ENCODE data around the gene DLGAP1. TPM values are rescaled to one million over a fixed set of nuclear protein-coding genes. Genes with fewer than 3 reads are reported as not detected.

Gene DLGAP1
- total and polyA plus RNA-seq, 3 experiments from 2014 or later, result 0.07 to 0.46 TPM; not detected in 1

DNA sequence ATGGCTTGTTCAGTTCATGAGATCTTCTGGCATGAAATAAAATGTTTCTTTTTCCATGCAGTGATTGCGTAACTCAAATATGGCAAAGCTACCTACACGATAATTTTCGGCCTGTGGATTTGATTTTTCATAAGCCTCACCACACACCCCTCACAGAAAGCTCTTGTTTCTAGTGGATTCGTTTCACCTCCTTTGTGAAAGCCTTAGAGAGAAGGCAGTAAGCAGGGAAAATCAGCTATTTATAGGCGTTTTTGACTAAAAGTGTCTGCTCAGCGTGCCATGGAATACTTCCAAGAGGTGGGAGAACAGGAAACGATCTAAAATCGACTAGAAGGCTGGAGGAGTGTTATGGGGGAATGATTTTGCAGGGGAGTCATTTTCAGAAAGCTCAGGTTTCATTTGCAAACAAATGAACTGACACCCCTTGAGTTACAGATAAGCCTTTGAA lies 587.2 kb downstream of the DLGAP1 start:
- Histone ChIP-seq H3K4me3 (ENCODE audit: low read length) (no peak overlapping the region), H3K27ac (ENCODE audit: low read depth, low read length) (no peak overlapping the region), H3K36me3 (ENCODE audit: insufficient read depth, low read length) (no peaks in the 10 kb centered on the region), H3K27me3 (ENCODE audit: insufficient read depth, low read length, poor library complexity, severe bottlenecking) (no peaks in the 10 kb centered on the region), H3K4me1 (ENCODE audit: insufficient read depth, low read length) (no peaks in the 10 kb centered on the region), H3K9me3 (ENCODE audit: low read length) (no peaks in the 10 kb centered on the region)
- POLR2A ChIA-PET, result no interaction called here
- DNase-seq, result no peak
- H3K27ac Mint-ChIP-seq, result no peak overlapping the region
- H3K4me3 Mint-ChIP-seq, result no peak overlapping the region
- CTCF ChIA-PET, result no interaction called here
- H3K4me1 Mint-ChIP-seq, result no peaks in the 10 kb centered on the region
- H3K27me3 Mint-ChIP-seq, result peaks cover 7 to 13% of the 10 kb centered on the region in 2 donors
- no peaks in the 10 kb centered on the region for H3K36me3 Mint-ChIP-seq
- no peaks in the 10 kb centered on the region for H3K9me3 Mint-ChIP-seq

- Mint-ChIP-seq H3K4me3 (no peak overlapping the region), H3K36me3 (no peaks in the 10 kb centered on the region), H3K27ac (no peak overlapping the region), H3K9me3 (peaks cover 0 to under 1% (median 0%) of the 10 kb centered on the region in 5 donors), H3K27me3 (peaks cover 7 to 8% of the 10 kb centered on the region in 2 donors), H3K4me1 (no peaks in the 10 kb centered on the region)
- no peak for DNase-seq
- ChIA-PET CTCF (no interaction called here), POLR2A (no interaction called here)
- Histone ChIP-seq H3K9me3 (ENCODE audit: low read length) (no peaks in the 10 kb centered on the region), H3K36me3 (ENCODE audit: insufficient read depth, low read length) (no peaks in the 10 kb centered on the region), H3K27me3 (ENCODE audit: insufficient read depth, low read length, poor library complexity, severe bottlenecking) (no peaks in the 10 kb centered on the region), H3K4me1 (ENCODE audit: insufficient read depth, low read length) (no peaks in the 10 kb centered on the region), H3K4me3 (ENCODE audit: low read length) (no peak overlapping the region), H3K27ac (ENCODE audit: low read depth, low read length) (no peak overlapping the region)
Measured at GRCh38 chr18:3867236-3867635, 587.9 kb downstream of the DLGAP1 start.

DNA sequence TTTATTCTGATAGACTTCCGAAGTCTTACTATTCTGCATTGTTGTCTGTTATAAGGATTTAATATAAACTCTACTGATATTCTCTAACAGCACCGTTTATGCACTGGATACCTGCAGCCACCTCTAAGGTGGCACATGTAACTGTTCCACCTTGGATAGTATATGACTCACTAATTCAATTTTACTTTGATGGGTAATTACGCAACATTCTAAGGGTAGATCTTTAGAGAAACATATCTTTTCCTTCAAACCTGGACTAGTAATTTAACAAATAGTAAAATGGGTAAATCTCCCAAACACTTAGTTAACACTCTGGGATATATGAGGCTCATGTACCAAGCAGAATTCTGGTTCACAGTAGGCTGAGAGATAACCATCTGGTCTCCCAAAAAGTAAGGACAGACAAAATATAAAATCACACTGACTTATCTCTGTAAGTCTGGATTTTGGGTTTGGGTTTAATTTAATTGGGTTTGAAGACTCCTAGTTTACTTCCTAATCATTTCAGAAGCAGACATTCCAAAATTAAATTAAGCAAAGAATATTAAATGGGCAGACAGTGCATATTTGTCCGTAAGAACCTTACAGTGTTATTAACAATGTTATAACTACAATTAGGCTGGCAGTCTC lies 590.3 kb downstream of the DLGAP1 start:
- Histone ChIP-seq H3K27me3 (ENCODE audit: insufficient read depth, low read length, poor library complexity, severe bottlenecking) (no peaks in the 10 kb centered on the region), H3K36me3 (ENCODE audit: insufficient read depth, low read length) (no peaks in the 10 kb centered on the region), H3K4me3 (ENCODE audit: low read length) (no peak overlapping the region), H3K27ac (ENCODE audit: low read depth, low read length) (no peak overlapping the region), H3K9me3 (ENCODE audit: low read length) (no peaks in the 10 kb centered on the region), H3K4me1 (ENCODE audit: insufficient read depth, low read length) (no peaks in the 10 kb centered on the region)
- H3K4me1 Mint-ChIP-seq, result no peaks in the 10 kb centered on the region
- ChIA-PET POLR2A (no interaction called here), CTCF (no interaction called here)
- no peaks in the 10 kb centered on the region for H3K36me3 Mint-ChIP-seq
- DNase-seq, result no peak
- no peak overlapping the region for H3K4me3 Mint-ChIP-seq
- H3K27ac Mint-ChIP-seq, result no peak overlapping the region
- H3K27me3 Mint-ChIP-seq, result peaks cover 0 to 5% of the 10 kb centered on the region in 2 donors
- peaks cover 0 to 1% (median 0%) of the 10 kb centered on the region in 5 donors for H3K9me3 Mint-ChIP-seq

- Mint-ChIP-seq H3K9me3 (peaks cover 0 to 1% (median 0%) of the 10 kb centered on the region in 5 donors), H3K27ac (no peak overlapping the region), H3K4me3 (no peak overlapping the region), H3K36me3 (no peaks in the 10 kb centered on the region), H3K4me1 (no peaks in the 10 kb centered on the region), H3K27me3 (peaks cover 0 to 5% of the 10 kb centered on the region in 2 donors)
- no peak overlapping the region for H3K4me3 ChIP-seq (ENCODE audit: low read length)
- CTCF ChIA-PET, result no interaction called here
- POLR2A ChIA-PET, result no interaction called here
- no peaks in the 10 kb centered on the region for H3K36me3 ChIP-seq (ENCODE audit: insufficient read depth, low read length)
- H3K9me3 ChIP-seq (ENCODE audit: low read length), result no peaks in the 10 kb centered on the region
- no peaks in the 10 kb centered on the region for H3K27me3 ChIP-seq (ENCODE audit: insufficient read depth, low read length, poor library complexity, severe bottlenecking)
- no peak overlapping the region for H3K27ac ChIP-seq (ENCODE audit: low read depth, low read length)
- DNase-seq, result no peak
- no peaks in the 10 kb centered on the region for H3K4me1 ChIP-seq (ENCODE audit: insufficient read depth, low read length)
Measured at GRCh38 chr18:3863593-3863992, 591.5 kb downstream of the DLGAP1 start.

DNA sequence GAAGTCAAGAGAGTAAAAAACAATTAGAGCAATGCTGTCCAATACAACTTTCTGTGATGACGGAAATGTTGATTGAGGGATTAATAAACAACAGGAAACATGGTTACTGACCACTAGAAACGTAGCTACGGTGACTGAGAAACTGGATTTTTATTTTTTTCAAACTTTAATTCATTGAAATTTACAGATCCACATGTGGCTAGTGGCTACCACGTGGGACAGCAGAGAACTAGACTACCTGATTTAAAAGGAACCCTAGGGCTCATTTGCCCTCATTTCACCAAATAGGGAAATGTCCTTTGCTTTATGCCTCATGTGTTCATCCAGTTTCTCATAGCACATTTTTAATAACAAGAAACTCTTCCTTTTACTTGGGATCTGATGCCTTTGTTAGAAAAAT lies 592.1 kb downstream of the DLGAP1 start:
- Mint-ChIP-seq H3K4me1 (no peaks in the 10 kb centered on the region), H3K4me3 (no peak overlapping the region), H3K36me3 (no peaks in the 10 kb centered on the region), H3K27me3 (peaks cover 0 to 5% of the 10 kb centered on the region in 2 donors), H3K9me3 (peaks cover 0 to 1% (median 0%) of the 10 kb centered on the region in 5 donors), H3K27ac (no peak overlapping the region)
- no peaks in the 10 kb centered on the region for H3K9me3 ChIP-seq (ENCODE audit: low read length)
- ChIA-PET POLR2A (no interaction called here), CTCF (no interaction called here)
- H3K27me3 ChIP-seq (ENCODE audit: insufficient read depth, low read length, poor library complexity, severe bottlenecking), result no peaks in the 10 kb centered on the region
- DNase-seq, result no peak
- no peak overlapping the region for H3K27ac ChIP-seq (ENCODE audit: low read depth, low read length)
- H3K36me3 ChIP-seq (ENCODE audit: insufficient read depth, low read length), result no peaks in the 10 kb centered on the region
- no peaks in the 10 kb centered on the region for H3K4me1 ChIP-seq (ENCODE audit: insufficient read depth, low read length)
- H3K4me3 ChIP-seq (ENCODE audit: low read length), result no peak overlapping the region

DNA sequence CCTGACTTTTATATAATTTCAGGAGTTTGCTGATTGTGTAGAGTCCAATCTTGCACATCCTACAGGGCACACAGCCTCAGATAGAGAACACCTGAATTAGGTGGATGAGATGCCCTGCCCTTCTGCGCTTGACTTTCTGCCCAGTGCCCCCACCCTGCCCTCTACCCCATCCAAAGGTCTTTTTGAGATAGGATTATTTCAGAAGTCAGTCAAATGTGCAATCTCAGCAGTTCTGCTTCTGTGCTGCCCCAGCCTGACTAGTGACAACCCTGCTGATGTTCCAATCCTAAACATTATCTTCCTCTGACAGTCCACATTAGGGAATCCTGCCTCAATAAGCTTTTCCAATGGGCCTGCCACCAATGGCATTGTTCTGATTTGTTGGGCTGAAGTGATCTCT lies 593.6 kb downstream of the DLGAP1 start:
- H3K27me3 Mint-ChIP-seq, result peaks cover 0 to 5% of the 10 kb centered on the region in 2 donors
- no peaks in the 10 kb centered on the region for H3K36me3 ChIP-seq (ENCODE audit: insufficient read depth, low read length)
- H3K4me1 Mint-ChIP-seq, result no peaks in the 10 kb centered on the region
- no peak overlapping the region for H3K4me3 ChIP-seq (ENCODE audit: low read length)
- ChIA-PET POLR2A (no interaction called here), CTCF (no interaction called here)
- H3K4me1 ChIP-seq (ENCODE audit: insufficient read depth, low read length), result no peaks in the 10 kb centered on the region
- no peak overlapping the region for H3K4me3 Mint-ChIP-seq
- no peaks in the 10 kb centered on the region for H3K36me3 Mint-ChIP-seq
- peaks cover 0 to 1% (median 0%) of the 10 kb centered on the region in 5 donors for H3K9me3 Mint-ChIP-seq
- H3K27me3 ChIP-seq (ENCODE audit: insufficient read depth, low read length, poor library complexity, severe bottlenecking), result no peaks in the 10 kb centered on the region
- DNase-seq, result no peak
- H3K27ac ChIP-seq (ENCODE audit: low read depth, low read length), result no peak overlapping the region
- no peak overlapping the region for H3K27ac Mint-ChIP-seq
- no peaks in the 10 kb centered on the region for H3K9me3 ChIP-seq (ENCODE audit: low read length)

GRCh38 chr18:3857544-3857943 lies 597.6 kb downstream of the DLGAP1 start:
- no peak overlapping the region for H3K4me3 Mint-ChIP-seq
- H3K4me1 Mint-ChIP-seq, result no peaks in the 10 kb centered on the region
- POLR2A ChIA-PET, result no interaction called here

DNA sequence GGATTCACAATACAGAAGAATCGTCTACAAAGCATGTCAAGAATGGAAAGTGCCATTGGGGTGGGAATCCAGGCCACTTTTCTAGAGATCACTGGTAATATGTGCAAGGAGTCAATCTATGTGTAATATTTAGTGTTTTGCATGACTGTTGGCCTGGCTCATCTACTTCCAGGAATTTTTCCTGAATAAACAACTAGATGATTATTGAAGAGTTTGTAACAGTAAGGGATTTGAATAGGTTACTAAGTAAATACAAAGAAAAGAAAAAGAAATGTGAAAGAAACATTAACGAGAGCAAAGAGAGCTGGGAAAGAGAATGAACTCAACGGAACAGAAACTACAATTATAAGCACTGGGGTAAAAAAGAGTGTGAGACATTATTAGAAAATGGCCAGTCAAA lies 599.1 kb downstream of the DLGAP1 start:
- ChIA-PET POLR2A (no interaction called here), CTCF (no interaction called here)
- no peak for DNase-seq
- H3K4me1 ChIP-seq (ENCODE audit: insufficient read depth, low read length), result no peaks in the 10 kb centered on the region
- H3K27me3 Mint-ChIP-seq, result peaks cover 0 to 8% of the 10 kb centered on the region in 2 donors
- H3K27me3 ChIP-seq (ENCODE audit: insufficient read depth, low read length, poor library complexity, severe bottlenecking), result no peaks in the 10 kb centered on the region
- no peaks in the 10 kb centered on the region for H3K36me3 Mint-ChIP-seq
- H3K4me3 ChIP-seq (ENCODE audit: low read length), result no peak overlapping the region
- H3K9me3 Mint-ChIP-seq, result peaks cover 0 to 6% (median 4%) of the 10 kb centered on the region in 5 donors
- H3K9me3 ChIP-seq (ENCODE audit: low read length), result no peaks in the 10 kb centered on the region
- no peak overlapping the region for H3K4me3 Mint-ChIP-seq
- H3K27ac ChIP-seq (ENCODE audit: low read depth, low read length), result no peak overlapping the region
- H3K27ac Mint-ChIP-seq, result no peak overlapping the region
- H3K36me3 ChIP-seq (ENCODE audit: insufficient read depth, low read length), result no peaks in the 10 kb centered on the region
- H3K4me1 Mint-ChIP-seq, result no peaks in the 10 kb centered on the region

More at GRCh38 chr18:3857544-3857943, 597.6 kb downstream of the DLGAP1 start:
- DNase-seq, result no peak
- Histone ChIP-seq H3K27ac (ENCODE audit: low read depth, low read length) (no peak overlapping the region), H3K36me3 (ENCODE audit: insufficient read depth, low read length) (no peaks in the 10 kb centered on the region), H3K4me1 (ENCODE audit: insufficient read depth, low read length) (no peaks in the 10 kb centered on the region), H3K9me3 (ENCODE audit: low read length) (no peaks in the 10 kb centered on the region), H3K4me3 (ENCODE audit: low read length) (no peak overlapping the region), H3K27me3 (ENCODE audit: insufficient read depth, low read length, poor library complexity, severe bottlenecking) (no peaks in the 10 kb centered on the region)
- no peak overlapping the region for H3K27ac Mint-ChIP-seq
- peaks cover 0 to 1% (median 0%) of the 10 kb centered on the region in 5 donors for H3K9me3 Mint-ChIP-seq
- CTCF ChIA-PET, result no interaction called here
- H3K36me3 Mint-ChIP-seq, result no peaks in the 10 kb centered on the region
- H3K27me3 Mint-ChIP-seq, result peaks cover 0 to 8% of the 10 kb centered on the region in 2 donors

Measured in CD8-positive, alpha-beta memory T cell (primary cell).